Measurements from ENCODE around the gene OTOF. TPM values are rescaled to one million over a fixed set of nuclear protein-coding genes. Genes with fewer than 3 reads are reported as not detected.

OTOF gene
- total RNA-seq, 4 donors from 2014 or later: 0.49 to 0.89 TPM; not detected in 2

DNA sequence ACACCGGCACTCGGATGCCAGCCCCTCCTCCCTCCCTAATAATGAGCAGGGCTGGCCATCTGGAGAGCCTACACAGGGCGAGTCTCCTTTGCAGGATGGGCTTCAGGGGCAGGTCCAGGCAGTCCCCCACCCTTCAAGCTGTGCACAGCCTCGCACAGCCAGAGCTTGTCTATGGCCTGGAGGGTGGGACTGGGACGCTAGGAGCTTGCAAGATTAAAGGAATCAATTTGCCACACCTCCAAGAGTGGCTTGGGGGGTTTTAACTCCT lies 43.9 kb upstream of the OTOF start:
- H3K4me3 ChIP-seq (ENCODE audit: low read depth, poor library complexity, severe bottlenecking): no peak overlapping the region
- 22 to 30% methylated on average over 2 to 5 of the region's 5 CpGs for WGBS, 2 donors
- TF ChIP-seq POLR2A (IDR thresholded peaks at IDR 0.05): no peak
- TF ChIP-seq, protein P1, sequence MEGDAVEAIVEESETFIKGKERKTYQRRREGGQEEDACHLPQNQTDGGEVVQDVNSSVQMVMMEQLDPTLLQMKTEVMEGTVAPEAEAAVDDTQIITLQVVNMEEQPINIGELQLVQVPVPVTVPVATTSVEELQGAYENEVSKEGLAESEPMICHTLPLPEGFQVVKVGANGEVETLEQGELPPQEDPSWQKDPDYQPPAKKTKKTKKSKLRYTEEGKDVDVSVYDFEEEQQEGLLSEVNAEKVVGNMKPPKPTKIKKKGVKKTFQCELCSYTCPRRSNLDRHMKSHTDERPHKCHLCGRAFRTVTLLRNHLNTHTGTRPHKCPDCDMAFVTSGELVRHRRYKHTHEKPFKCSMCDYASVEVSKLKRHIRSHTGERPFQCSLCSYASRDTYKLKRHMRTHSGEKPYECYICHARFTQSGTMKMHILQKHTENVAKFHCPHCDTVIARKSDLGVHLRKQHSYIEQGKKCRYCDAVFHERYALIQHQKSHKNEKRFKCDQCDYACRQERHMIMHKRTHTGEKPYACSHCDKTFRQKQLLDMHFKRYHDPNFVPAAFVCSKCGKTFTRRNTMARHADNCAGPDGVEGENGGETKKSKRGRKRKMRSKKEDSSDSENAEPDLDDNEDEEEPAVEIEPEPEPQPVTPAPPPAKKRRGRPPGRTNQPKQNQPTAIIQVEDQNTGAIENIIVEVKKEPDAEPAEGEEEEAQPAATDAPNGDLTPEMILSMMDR (IDR thresholded peaks at IDR 0.05): no peak
- intact Hi-C loops (cut with DNase I; ENCODE audit: low total_unique reads): no loop called here
- DNase-seq (ENCODE audit: low spot score in 2 of 2): no peak

GRCh38 chr2:26521054-26521912 lies 43.4 kb upstream of the OTOF start:
- TF ChIP-seq, protein P1 (IDR thresholded peaks at IDR 0.05): no peak
- no peak for TF ChIP-seq POLR2A (IDR thresholded peaks at IDR 0.05)
- H3K4me3 ChIP-seq (ENCODE audit: low read depth, poor library complexity, severe bottlenecking): no peak overlapping the region
- WGBS, 2 donors: 47 to 50% methylated on average over 10 to 12 of the region's 12 CpGs
- DNase-seq (ENCODE audit: low spot score in 2 of 2): no peak
- intact Hi-C loops (cut with DNase I; ENCODE audit: low total_unique reads): no loop called here

DNA sequence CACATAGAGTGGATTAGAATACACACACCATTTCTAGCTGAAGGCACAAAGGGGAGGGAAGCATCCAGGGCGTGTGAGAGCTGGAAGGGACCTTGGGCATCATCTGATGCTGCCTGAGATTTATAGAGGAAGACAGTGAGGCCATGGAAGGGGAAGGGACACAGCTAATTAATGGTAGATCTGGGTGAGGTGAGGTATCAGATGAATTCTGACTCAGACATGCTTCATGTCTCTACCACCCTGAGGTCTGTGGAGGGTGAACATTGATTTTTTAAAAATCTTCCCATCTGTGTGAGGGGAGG lies 42.2 kb upstream of the OTOF start:
- H3K4me3 ChIP-seq (ENCODE audit: low read depth, poor library complexity, severe bottlenecking): no peak overlapping the region
- intact Hi-C loops (cut with DNase I; ENCODE audit: low total_unique reads): no loop called here
- WGBS, 2 donors: 61 to 68% methylated on average over 1 of the region's 1 CpG
- no peak for DNase-seq (ENCODE audit: low spot score in 2 of 2)
- TF ChIP-seq POLR2A (IDR thresholded peaks at IDR 0.05): no peak
- TF ChIP-seq, protein P1 (IDR thresholded peaks at IDR 0.05): no peak

DNA sequence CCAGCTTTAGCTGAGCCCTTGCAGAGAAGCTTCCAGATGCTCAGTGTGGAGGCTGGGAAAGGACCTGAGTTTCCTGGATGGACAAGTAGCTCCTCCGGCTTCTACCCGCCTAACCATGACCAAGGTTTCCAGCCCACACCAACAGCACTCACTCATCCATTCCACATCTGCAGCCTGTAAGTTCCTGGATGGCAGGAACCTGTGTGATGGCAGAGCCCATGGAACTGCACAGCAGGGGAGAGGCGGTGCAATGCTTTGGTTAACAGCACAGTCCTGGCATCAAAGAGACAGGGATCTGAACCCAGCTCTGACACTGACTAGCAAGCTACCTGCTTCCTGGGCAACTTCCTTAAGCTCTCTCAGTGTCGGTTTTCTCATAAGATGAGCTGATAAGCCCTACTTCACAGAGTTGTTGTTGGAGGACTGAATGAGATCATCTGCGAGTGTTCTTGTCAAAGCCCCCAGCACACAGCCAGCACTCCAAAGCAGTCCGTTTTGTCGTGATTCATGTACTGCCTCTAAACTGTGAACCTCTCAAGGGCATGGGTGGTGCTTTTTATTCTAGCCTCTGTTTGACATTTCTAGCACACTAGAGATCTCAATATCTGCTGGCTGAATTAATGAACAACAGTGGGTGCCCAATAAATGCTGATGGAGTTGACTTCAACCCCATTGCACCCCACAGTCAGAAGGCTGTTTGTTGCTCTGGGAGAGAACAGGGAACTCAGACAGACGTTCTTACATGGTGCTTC lies 41.6 kb upstream of the OTOF start:
- DNase-seq (ENCODE audit: low spot score in 2 of 2): no peak
- no peak for TF ChIP-seq POLR2A (IDR thresholded peaks at IDR 0.05)
- TF ChIP-seq, protein P1 (IDR thresholded peaks at IDR 0.05): no peak
- no peak overlapping the region for H3K4me3 ChIP-seq (ENCODE audit: low read depth, poor library complexity, severe bottlenecking)
- intact Hi-C loops (cut with DNase I; ENCODE audit: low total_unique reads): no loop called here
- WGBS, 2 donors: 52 to 53% methylated on average over 8 of the region's 8 CpGs

GRCh38 chr2:26516781-26517180 lies 38.9 kb upstream of the OTOF start:
- TF ChIP-seq POLR2A (IDR thresholded peaks at IDR 0.05): no peak
- TF ChIP-seq, protein P1 (IDR thresholded peaks at IDR 0.05): no peak
- WGBS, 2 donors: 80 to 84% methylated on average over 11 of the region's 11 CpGs
- intact Hi-C loops (cut with DNase I; ENCODE audit: low total_unique reads): no loop called here
- no peak for DNase-seq (ENCODE audit: low spot score in 2 of 2)
- H3K4me3 ChIP-seq (ENCODE audit: low read depth, poor library complexity, severe bottlenecking): no peak overlapping the region
